GM19351 (cell line): ENCODE results near the gene NCS1.
"Not testable (repeated sequence)": the region's sequence is repeated elsewhere in the genome, so short reads cannot be mapped to it uniquely, and the experiment has no call there.

Experiments used
- ATAC-seq: cut with Tn5 transposase; IDR thresholded peaks from one replicate; pipeline ENCODE4 v1.9.1; 2021; ENCODE audit warnings: mild to moderate bottlenecking, moderate library complexity; ENCODE audit not compliant: unreplicated experiment

Gene NCS1

DNA sequence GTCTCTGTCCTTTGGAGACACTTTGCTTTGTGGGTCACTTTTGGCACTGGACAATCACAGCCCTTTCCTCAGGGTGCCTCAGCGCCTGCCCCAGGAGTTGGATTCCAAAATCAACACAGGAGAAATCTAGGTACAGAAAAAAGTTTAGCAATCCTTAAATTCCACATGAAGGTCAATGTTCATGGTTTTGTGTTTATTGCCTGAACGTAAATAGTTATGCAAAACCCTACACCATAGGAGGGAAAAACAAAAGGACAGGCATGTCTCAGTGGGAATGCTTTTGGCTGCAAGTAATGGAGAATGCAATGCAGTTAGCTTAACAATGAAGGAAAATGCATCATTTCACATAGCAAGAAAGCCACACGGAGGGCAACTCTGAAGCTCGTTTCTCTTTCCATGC is 86.8 kb downstream of the NCS1 start:
- ATAC-seq: no peak

DNA sequence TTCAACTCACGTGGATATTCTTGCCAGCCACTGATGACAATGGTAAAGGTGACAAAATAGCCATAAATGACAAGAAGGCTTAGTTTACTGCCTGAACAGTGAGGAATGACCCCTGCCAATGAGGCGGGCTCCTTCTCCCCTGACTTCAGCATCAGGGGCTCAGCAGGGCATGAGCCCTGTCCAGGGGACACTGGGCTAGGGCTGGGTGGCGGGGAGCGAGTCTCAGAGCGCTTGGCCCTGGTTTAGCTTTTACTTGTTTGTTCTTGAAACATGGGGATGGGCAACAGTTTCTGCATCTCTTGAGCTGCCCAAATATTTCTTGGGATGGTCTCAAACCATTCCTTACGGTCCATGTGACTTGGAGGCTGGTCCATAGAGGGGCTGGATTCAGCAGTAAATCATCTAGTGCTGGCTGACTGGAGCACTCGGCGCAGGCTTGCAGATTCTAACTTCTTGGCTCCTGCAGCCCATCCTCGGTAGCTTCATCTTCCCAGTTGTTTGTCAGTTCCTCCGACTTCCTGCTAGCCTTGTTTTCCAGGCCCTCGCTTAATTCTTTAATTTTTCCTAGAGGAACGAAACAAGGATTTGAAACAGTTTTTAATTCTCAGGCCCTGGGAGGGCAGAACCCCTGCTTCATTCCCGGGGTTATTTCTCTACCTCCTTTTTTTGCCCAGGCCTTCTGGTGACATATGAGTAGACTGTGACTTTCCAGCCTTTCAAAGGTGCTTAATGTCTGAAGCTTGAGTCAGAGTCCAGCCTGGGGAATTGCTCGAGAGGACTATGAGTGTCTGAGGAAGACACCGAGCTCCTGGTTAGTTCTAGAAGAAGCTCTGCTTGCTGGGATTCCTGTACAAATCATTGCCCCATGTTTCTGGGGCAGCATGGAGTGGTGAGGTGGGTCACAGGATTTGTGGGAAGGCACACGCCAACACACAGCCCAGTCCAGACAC is 88.9 kb downstream of the NCS1 start:
- ATAC-seq: no peak

DNA sequence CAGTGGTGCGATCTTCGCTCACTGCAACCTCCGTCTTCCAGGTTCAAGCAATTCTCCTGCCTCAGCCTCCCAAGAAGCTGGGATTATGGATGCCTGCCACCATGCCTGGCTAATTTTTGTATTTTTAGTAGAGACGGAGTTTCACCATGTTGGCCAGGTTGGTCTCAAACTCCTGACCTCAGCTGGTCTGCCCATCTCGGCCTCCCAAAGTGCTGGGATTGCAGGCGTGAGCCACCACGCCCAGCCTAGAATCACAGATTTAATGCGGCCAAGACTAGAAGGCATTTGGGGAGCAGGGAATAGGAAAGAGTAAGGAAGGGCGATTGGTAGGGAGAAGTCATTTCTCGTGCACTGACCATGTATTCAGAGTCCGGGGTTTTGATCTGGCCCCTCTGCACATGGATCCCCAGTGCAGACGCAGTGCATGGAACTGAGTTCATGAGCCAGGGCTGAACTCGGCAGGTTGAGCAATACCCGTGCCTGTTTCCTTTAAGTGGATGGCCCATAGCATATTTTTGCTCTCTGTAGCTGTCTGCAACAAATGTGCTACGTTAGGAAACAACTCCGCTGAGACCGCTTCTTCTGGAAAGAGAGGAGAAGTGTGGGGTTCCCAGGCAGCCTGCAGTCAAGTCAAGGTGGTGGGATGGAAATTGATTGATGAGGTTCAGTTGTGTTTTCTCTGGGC is 90.0 kb downstream of the NCS1 start:
- ATAC-seq: no peak

DNA sequence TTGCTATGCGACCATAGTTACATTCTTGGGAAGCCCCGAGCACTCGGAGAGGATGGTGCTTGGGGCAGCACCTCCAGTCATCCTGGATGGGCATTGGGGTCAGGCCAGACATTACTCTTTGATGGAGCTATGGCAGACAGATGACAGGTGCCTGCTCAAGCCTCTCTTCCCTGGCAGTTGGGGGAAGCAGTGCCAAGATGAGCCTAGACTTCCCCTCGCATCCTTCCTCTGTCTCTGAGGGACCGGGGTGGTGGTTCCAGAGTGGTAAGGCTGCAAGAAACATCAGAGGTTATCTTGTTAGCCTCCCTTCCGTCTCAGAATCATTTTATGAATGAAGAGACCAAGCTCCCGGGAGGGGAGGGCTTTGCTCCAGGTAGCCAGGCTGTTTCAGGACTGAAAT is 90.6 kb downstream of the NCS1 start:
- no peak for ATAC-seq

DNA sequence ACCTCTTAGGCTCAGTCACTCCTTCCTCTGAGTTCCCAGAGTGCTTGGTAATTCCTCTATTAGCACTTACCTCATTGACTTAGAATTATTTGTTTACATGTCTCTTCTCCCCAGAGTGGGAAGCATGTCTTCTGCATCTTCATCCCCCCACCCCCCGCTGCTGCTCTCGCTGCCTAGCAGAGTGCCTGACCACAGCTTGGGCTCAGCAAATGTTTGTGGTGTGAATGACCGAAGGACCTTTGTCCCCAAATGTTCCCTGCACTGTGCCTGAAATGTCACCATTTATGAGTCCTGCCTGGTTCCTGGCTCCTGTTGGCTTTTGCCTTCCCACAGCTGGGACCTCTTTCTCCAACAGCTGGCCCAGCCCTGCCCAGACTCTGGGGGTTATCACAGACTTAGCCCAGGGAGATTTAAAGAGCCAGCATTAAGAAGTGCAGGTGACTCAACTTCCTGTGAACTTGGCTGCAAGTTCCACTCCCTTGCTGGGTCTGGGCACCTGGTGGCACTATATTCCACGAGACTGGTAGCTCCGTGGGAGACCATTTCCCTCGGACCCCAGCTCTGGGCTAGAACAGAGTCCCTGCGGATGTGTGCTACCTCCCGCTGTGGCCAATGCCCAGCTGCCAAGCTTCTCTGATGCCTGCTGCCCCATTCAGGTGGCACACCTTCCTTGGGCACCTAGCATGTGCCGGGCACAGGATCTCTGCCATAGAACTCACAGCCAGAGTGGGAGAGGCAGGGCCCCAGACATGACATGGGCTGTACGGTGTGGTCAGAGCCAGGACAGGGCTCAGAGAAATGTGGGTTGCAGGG is 91.6 kb downstream of the NCS1 start:
- ATAC-seq: no peak

DNA sequence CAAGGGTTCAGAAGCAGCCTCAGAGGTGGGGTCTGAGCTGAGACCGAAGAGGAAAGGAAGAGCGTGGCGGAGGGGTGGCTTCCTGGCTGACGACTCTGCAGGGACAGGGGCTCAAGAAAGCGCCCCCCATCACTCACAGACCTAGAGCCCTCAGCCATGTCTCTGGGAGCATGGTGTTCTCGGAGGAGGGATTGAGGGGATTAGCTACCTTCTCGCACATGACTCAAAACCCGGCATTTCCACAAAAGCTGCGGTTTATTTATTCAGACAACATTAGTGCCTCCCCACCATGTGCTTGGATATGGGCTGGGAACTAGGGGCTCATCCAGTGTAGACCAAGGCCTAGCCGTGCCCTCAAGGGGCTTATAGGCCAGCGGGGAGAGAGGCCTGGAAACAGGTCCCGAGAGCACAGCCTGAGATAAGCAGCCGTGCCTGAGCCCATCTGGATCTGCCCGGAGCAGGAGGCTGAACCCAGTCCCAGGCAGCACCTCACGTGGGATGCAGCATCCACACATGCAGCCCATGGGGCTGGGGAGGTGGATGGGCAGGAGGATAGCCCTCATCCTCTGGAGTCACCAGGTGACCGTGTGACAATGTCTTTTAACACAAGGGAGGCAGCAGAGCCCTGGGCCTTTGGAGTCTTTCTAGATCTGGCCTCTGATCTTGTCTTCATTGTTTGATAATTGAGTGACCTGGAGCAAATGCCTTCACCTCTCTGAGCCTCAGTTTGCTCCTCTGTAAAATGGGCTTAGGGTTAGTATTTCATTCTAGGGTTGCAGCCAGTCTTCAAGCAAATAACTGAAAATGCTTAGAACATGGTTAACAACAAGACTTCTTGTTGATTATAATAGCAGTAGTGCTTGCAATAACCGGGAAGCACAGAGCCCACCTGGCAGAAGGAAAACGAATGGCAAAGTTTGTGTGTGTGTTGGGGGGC is 92.5 kb downstream of the NCS1 start:
- no peak for ATAC-seq

DNA sequence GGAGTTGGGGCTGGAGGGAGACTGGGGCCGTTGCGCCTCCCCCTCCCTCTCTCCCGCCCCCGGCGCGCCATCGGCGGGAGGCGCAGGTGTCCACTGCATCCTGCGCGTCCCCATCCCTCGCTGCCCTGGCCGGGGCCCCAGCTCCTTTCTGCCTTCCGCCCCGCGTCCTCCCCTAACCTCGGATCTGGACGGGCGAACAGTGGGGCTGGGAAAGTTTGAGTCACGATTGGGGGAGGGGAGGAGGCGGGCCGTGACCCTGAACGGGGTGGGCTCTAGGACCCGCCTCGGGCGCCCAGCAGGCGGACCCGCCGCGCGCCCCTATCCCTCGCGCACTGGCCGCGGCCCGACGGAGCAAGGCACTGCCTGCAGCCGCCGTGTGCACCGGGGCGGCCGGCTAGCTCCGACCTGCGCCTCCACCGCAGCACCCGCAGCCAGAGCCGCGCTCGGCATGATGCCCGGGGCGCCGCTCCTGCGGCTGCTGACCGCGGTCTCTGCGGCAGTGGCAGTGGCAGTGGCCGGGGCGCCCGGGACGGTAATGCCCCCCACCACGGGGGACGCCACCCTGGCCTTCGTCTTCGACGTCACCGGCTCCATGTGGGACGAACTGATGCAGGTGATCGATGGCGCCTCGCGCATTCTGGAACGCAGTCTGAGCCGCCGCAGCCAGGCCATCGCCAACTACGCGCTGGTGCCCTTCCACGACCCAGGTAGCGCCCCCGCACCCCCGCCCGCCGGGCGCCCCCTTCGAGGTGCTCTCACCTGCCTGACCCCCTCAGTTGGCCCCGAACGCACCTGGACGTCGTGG is 93.4 kb downstream of the NCS1 start, which contains the start of gene HMCN2:
HMCN2 (plus strand) TSS at position 330 of the 805 bp plus-strand sequence; CDS start at position 449, 119 bp downstream.
- ATAC-seq: no peak

DNA sequence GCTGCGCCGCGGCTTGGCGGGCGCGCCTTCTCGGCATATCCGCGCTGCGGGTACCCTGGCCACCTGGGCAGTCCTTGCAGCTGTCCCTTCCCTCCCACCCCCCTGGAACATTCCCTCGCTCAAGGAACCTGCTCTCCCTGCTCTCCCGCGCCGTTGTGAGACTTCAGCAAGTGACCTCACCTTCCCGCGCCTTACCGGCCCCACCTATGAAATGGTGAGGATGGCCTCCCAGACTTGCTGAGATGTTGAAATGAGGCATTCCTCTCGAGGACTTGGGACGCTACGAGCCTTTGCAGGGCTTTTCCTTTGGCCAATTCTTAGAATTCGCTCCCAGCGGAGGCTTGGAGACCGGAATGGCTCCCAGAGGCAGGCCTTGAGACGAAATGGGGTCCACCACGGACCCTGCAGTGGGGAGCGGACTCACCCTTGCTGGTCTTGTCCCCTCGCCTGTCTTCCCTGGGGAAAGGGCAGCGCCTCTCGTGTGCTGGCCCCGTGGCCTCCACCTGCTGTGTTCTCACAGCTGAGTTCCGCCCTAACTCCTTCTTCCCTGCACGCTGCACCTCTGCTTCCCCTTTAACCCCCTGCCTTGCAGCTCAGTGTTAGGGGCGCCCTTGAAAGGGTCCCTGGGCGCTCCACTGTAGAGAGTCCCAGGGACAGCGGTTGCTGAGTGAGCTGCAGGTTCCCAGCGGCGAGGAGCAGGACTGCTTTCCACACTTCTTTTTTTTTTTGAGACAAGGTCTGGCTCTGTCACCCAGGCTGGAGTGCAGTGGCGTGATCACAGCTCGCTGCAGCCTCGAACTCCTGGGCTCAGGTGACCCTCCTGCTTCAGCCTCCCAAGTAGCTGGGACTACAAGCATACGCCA is 94.3 kb downstream of the NCS1 start:
- no peak for ATAC-seq

DNA sequence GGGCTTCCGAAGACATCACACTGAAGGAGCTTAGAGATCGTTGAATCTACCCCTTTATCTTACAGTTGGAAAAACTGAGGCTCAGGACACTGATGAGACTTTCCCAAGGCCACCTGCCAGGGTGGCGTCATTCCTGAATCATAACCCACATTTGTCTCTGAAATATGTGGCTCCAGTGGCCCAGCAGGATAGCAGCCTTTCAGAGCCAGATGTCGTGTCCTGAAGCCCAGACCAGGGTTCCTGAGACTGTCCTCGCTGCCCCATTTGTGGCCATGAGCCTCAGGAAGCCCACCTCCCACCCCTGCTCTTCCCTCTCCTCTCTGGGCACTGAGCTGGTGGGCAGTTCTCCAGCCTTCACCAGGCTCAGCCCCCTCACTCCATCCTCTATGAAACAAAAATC is 95.7 kb downstream of the NCS1 start:
- ATAC-seq: no peak

DNA sequence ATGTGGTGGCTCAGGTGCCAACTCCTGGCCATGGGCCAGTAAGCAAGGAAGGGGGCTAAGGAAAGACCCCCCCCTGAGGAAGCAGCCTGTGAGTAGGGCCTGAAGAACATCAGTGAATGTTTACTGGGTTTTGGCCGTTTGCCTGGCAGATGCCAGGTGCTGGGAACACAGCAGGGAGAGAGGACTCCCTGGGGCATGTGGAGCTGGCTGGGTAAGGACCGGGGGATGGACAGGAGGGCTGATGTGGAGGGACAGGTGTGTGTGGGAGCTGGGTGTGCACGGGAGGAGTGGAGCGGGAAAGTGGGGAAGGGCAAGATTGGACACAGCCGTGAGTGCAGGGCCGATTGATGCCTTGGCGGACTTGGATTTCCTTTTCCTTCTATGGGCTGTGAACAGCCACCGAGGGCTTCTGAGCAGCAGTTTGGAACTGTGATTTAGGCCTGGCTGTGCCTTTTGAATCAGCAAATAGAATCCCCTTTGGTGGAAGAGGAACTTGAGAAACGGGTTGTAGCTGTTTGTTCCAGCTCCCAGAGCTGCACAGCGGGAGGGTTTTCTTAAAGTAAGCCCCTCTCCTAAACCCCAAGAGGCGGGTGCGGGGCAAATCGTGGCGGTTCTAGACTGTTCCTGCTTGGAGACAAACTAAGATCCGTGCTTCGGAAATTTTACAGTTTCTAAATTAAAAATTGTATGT is 96.5 kb downstream of the NCS1 start:
- ATAC-seq: no peak

DNA sequence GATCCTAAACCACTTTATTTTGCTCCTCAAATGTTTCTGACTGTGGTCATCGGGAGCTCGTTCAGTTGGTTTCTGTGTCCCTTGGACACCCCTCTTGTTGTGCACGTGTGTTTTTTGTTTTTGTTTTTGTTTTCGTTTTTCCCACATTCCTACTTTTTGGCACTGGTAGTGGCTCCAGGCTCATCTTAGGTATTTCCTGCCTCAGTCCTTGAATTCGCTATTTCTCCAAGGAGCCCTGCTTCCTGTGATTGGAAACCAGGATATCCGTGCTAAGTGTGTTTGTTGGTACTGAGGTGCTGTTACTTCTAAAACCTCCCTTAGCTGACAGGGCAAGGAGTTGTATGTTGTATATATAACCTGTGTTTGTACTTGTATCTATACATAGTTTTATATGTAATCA is 99.3 kb downstream of the NCS1 start:
- no peak for ATAC-seq

DNA sequence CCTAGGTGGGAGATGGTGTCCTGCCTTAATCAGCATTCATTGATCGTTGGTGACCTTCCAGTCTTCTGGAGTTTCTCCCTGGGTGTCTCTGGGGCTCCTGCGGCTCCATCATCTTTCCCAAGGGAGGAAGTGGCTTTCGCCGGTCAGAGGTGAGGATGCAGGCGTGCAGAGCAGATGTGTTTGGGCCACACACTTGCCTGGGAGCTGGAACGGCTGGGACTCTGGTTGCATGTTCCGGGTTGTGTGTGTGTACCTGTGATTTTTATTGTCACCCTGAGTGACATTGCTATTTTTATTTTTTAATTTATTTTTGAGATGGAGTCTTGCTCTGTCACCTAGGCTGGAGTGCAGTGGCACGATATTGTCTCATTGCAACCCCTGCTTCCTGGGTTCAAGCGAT is 103.0 kb downstream of the NCS1 start:
- no peak for ATAC-seq

DNA sequence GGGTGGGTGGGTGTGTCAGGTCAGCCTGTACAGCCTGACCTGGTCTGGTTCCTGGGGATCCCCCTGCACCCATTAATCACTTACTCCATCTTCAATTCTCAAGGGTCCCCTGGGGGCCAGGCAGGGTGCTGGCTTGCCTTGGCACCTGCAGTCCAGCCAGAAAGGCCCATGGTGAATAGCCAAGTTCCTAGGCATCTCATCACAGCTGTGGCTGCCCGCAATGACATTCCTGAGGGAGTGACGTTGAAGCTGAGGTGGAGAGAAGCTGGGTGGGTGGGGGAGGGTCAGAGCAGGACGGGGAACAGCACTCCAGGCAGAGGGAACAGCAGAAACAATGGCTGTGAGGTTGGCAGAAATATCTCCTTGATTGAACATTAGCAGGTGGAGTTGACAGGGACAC is 103.9 kb downstream of the NCS1 start:
- ATAC-seq: no peak

DNA sequence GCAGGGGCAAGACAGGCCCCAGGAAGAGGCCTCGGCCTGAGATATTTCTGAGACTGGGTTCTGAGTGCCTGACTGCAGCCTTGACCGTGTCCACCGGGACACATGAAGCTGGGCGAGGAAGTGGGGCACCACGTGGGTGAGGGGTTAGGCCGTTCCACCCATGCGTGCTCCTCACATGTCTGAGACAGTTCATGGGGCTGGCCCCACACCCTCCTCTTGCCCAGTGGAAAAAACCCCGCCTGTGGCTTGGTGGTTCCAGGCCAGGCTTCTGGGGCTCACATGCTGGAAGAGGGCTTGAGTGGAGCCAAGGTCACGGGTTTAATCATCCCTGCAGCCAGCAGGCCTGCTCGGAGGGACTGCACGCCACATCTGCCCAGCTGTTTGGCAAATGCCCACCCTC is 104.8 kb downstream of the NCS1 start:
- ATAC-seq: no peak

DNA sequence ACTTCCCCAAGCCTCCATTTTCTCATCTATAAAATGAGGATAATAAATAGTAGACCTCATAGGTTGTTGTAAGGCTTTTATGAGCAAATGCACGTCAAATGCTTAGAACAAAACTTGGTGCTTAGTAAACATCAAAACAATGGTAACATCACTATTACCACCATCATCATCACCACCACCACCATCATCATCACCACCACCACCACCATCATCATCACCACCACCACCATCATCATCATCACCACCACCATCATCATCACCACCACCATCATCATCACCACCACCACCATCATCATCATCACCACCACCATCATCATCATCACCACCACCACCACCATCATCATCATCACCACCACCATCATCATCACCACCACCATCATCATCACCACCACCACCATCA is 105.3 kb downstream of the NCS1 start:
- ATAC-seq: not testable (repeated sequence)

DNA sequence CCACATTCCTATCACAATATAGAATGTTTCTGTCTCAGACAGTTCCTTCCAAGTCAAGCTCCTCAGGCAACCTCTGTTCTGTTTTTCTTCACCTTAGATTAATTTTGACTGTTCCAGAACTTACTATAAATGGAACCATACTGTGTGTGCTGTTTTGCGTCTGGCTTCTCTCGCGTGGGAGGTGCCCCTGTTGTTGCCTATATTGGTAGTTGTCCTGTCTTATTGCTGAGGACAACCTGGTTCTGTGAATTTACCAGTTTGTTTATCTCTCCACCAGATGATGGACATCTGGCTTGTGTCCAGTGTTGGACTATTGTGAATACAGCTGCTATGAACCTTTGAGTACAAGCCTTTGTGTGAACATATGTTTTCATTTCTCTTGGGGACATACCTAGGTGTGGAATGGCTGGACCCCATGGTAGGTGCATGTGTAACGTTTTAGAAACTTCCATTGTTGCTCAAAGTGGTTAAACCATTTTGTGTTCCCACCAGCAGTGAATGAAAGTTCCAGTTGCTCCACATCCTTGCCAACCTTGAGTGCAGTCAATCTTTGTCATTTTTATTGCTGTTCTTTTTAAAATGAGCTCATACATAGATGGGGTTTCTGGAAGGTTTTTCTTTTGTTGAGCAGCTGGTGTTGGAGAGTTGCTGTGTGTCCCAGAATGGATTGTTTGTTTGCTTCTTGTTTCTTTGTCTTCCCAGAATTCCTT is 111.5 kb downstream of the NCS1 start:
- ATAC-seq: no peak

DNA sequence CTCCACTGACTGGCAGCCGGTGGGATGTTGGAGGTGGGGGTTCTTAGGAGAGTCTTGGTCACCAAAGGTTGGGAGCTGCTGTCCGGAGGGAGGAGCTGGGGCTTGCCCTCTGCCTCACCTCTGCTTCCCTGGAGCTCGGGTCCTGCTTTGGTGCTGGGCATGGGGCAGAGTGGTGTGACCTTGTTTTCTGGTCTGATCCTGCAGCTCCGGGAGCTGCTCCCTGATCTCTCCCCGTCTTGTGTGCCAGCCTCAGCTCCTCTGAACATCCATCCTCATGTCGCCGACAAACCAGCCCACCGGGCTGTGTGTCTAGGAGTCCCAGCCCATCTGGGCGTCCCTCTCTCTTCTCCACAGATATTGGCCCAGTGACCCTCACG is 112.0 kb downstream of the NCS1 start:
- ATAC-seq: no peak
